Measurements from ENCODE around the gene ABLIM2.
A peak's percentile ranks its signal among the peaks of the same experiment; 100 is the strongest.

The ABLIM2 gene

DNA sequence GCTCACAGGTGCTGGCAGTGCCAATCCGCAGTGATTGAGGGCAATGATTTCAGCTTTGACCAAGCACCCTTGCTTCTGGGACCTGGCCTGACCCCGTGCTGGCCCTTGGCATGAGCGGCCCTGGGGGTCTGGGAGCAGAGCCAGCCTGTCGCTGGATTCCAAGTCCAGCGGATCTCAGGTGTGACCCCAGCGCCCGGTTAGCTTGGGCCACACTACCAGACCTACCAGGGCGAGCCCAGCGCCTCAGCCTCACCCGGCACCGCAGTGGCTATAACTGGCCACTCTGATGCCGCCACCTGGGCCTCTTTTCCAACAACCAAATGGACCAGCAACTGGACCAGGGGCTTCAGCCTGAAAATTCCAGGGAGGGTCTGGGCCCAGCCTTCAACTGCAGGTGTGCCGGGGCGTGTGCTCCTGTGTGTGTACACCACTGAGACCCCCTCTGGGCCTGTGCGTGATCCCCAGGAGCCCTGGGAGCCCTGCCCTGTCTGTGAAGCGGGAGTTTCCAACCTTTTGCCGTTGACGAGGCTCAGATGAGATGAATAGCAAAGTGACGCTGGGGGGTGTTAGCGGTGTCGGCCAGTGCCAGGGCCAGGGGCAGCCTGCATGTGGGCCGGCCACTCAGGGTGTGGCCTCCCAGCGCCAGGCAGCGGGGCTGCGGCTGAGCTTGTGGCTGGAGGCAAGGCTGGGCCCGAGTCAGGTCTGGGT lies 41.1 kb upstream of the ABLIM2 start:
- Histone ChIP-seq H3K36me3 (ENCODE audit: control insufficient read depth, insufficient read depth, low read length, severe bottlenecking) (no peaks in the 10 kb centered on the region), H3K4me3 (ENCODE audit: low read length) (peak overlapping the region; percentile 72), H3K9me3 (ENCODE audit: control insufficient read depth, low read length) (no peaks in the 10 kb centered on the region), H3K27me3 (replicated peaks; ENCODE audit: control insufficient read depth, insufficient read depth, low read length) (peaks cover 21% of the 10 kb centered on the region), H3K9ac (ENCODE audit: low read length) (peak overlapping the region; percentile 72), H3K4me1 (ENCODE audit: control insufficient read depth, insufficient read depth, low read length) (peaks cover 29% of the 10 kb centered on the region)
- no peak for DNase-seq (ENCODE audit: low read depth)

DNA sequence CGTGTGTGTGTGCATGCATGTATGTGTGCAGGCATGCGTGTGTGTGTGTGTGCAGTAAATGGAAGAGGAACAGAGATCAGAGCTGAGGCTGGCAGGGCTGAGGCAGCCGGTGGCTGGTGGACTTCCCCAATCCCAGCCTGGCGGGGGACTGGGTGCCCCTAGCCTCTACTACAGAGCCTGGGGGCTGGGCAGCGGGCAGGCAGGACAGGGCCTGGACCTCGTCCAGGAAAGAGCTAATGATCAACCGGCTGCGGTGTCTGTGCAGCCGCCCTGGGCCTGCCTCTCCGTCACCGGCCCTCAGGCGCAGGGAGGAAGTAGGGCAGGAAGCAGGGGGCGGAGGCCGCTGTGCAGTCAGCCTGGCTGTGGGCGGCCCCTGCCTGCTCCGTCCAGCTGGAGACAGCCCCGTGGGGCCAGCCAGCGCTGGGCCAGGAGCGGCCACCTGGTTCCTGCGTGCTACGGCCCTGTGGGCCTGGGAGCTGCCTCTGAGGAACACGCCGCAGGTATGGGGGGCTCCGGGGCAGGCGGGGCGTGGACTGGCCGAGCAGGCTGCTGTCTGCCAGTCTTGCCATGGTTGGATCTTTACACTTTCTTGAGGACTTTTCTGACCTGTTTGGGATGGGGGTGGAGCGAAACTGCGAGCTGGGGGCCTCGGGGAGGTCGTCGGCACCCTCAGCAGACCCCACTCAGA lies 40.4 kb upstream of the ABLIM2 start, which contains the start of gene SH3TC1:
Gene SH3TC1, plus strand, starts transcription at position 385 of the 688 bp plus-strand sequence. CDS start 5,905 bp downstream, outside the sequence.
- Histone ChIP-seq H3K4me3 (ENCODE audit: low read length) (peak within 1 kb of the TSS; percentile 72), H3K9ac (ENCODE audit: low read length) (peak within 1 kb of the TSS; percentile 72), H3K27me3 (replicated peaks; ENCODE audit: control insufficient read depth, insufficient read depth, low read length) (peaks cover 21% of the 10 kb centered on the region), H3K9me3 (ENCODE audit: control insufficient read depth, low read length) (no peaks in the 10 kb centered on the region), H3K4me1 (ENCODE audit: control insufficient read depth, insufficient read depth, low read length) (peaks cover 29% of the 10 kb centered on the region), H3K36me3 (ENCODE audit: control insufficient read depth, insufficient read depth, low read length, severe bottlenecking) (no peaks in the 10 kb centered on the region)
- peak; percentile 85 for DNase-seq (ENCODE audit: low read depth)

DNA sequence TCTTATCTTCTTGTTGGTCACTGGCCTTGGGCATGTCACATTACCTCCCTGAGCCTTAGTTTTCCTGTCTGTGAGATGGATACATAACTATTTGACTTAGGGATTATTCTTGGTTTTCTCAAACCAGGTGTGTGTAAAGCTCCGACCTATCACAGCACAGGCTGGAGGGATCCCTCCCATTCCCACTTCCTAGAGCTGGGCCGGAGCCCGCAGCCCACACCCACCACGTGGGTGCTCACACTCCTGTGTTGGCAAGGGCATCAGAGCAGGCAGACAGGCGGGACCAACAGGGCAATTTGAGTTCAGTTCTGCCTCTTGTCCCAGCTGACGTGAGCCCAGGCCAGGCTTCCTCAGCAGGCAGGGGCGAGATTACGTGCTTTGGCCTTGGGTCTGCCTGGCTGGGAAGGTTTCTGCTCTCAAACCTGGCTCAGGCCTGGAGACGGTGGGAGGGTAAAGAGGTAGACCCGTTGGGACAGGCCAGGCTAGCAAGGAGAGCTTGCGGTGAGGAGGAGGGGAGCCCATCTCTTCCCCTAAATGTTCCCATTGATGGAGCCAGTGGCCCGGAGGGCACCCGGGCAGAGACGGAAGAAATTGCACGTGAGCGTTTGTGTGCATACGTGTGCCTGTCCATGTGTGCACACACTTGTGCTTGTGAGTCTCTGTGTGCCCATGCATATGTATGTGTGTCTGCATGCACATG lies 39.7 kb upstream of the ABLIM2 start:
- DNase-seq (ENCODE audit: low read depth): no peak
- peak overlapping the region; percentile 72 for H3K4me3 ChIP-seq (ENCODE audit: low read length)
- peaks cover 21% of the 10 kb centered on the region for H3K27me3 ChIP-seq (replicated peaks; ENCODE audit: control insufficient read depth, insufficient read depth, low read length)
- peak overlapping the region; percentile 72 for H3K9ac ChIP-seq (ENCODE audit: low read length)
- H3K9me3 ChIP-seq (ENCODE audit: control insufficient read depth, low read length): no peaks in the 10 kb centered on the region
- peaks cover 29% of the 10 kb centered on the region for H3K4me1 ChIP-seq (ENCODE audit: control insufficient read depth, insufficient read depth, low read length)
- no peaks in the 10 kb centered on the region for H3K36me3 ChIP-seq (ENCODE audit: control insufficient read depth, insufficient read depth, low read length, severe bottlenecking)

DNA sequence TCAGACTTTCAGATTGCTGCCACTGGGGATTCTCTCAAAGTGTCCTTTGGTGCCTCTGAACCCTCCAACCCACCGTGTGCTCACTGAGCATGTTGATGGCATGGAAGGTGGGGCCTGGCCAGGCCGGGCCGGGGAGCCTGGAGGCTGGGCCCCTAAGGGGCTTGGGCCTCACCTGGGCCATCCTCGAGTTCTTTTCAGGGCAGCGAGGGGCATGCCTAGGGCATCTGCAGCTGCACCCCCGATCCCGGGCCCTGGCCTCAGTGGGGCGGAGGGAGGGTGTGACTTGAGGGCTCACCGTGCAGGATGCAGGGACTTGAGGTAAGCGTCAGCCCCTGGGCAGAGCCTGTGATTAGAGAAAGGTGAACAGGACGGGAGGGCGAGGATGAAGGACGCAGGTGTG lies 38.9 kb upstream of the ABLIM2 start:
- H3K27me3 ChIP-seq (replicated peaks; ENCODE audit: control insufficient read depth, insufficient read depth, low read length): peaks cover 21% of the 10 kb centered on the region
- no peak overlapping the region for H3K4me3 ChIP-seq (ENCODE audit: low read length)
- H3K4me1 ChIP-seq (ENCODE audit: control insufficient read depth, insufficient read depth, low read length): peaks cover 29% of the 10 kb centered on the region
- H3K9me3 ChIP-seq (ENCODE audit: control insufficient read depth, low read length): no peaks in the 10 kb centered on the region
- DNase-seq (ENCODE audit: low read depth): no peak
- no peak overlapping the region for H3K9ac ChIP-seq (ENCODE audit: low read length)
- no peaks in the 10 kb centered on the region for H3K36me3 ChIP-seq (ENCODE audit: control insufficient read depth, insufficient read depth, low read length, severe bottlenecking)

DNA sequence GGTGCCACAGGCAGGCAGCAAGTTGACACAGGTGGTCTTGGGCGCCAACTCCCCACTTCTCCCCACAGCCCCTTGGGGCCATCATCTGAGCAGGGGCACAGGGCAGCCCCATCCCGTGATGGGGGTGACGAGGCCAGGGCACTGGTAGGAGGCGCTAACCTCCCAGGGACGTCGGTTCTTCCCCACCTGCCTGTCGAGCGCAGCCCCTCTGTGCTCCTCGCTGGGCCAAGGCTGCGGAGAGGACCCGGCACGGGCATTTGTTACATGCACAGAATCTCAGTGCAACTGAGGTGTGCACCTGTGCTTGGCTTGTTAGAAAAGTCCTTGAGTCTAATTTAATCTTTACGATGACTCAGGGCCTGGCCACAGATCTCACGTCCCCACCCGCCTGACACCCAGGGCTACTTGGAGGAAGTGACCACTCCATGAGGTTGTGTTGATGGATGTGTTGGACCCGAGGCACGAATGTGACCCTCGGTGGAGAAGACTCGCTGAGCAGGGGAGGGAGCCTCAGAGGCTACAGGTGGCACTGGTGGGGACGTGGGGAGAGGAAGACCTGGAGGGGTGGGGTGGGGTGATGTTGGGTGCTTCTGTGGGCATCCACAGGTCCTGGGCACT lies 37.3 kb upstream of the ABLIM2 start:
- no peaks in the 10 kb centered on the region for H3K9me3 ChIP-seq (ENCODE audit: control insufficient read depth, low read length)
- no peak overlapping the region for H3K9ac ChIP-seq (ENCODE audit: low read length)
- no peaks in the 10 kb centered on the region for H3K36me3 ChIP-seq (ENCODE audit: control insufficient read depth, insufficient read depth, low read length, severe bottlenecking)
- H3K4me1 ChIP-seq (ENCODE audit: control insufficient read depth, insufficient read depth, low read length): peaks cover 26% of the 10 kb centered on the region
- DNase-seq (ENCODE audit: low read depth): no peak
- H3K4me3 ChIP-seq (ENCODE audit: low read length): no peak overlapping the region
- H3K27me3 ChIP-seq (replicated peaks; ENCODE audit: control insufficient read depth, insufficient read depth, low read length): peaks cover 21% of the 10 kb centered on the region

DNA sequence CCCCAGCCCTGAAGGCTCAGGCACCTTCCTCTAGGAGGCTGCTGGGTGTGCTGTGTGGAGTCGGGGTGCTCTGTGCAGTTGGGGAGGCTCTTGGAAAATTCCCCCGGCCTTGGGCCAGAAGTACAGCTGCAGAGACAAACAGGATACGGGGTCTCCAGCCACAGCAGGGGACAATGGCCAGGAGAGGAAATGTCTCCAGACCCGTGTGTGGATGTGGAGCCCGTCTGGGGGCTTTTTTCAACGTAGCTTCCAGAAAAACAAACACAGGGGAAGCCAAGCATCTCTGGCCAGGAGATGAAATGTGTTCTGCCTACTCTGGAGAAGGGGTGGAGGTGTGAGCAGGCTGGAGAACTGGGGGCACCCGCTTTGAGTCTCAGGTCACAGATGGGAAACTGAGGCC lies 36.8 kb upstream of the ABLIM2 start:
- Histone ChIP-seq H3K27me3 (replicated peaks; ENCODE audit: control insufficient read depth, insufficient read depth, low read length) (peaks cover 21% of the 10 kb centered on the region), H3K9me3 (ENCODE audit: control insufficient read depth, low read length) (no peaks in the 10 kb centered on the region), H3K36me3 (ENCODE audit: control insufficient read depth, insufficient read depth, low read length, severe bottlenecking) (no peaks in the 10 kb centered on the region), H3K4me1 (ENCODE audit: control insufficient read depth, insufficient read depth, low read length) (peaks cover 21% of the 10 kb centered on the region), H3K4me3 (ENCODE audit: low read length) (no peak overlapping the region), H3K9ac (ENCODE audit: low read length) (no peak overlapping the region)
- no peak for DNase-seq (ENCODE audit: low read depth)

DNA sequence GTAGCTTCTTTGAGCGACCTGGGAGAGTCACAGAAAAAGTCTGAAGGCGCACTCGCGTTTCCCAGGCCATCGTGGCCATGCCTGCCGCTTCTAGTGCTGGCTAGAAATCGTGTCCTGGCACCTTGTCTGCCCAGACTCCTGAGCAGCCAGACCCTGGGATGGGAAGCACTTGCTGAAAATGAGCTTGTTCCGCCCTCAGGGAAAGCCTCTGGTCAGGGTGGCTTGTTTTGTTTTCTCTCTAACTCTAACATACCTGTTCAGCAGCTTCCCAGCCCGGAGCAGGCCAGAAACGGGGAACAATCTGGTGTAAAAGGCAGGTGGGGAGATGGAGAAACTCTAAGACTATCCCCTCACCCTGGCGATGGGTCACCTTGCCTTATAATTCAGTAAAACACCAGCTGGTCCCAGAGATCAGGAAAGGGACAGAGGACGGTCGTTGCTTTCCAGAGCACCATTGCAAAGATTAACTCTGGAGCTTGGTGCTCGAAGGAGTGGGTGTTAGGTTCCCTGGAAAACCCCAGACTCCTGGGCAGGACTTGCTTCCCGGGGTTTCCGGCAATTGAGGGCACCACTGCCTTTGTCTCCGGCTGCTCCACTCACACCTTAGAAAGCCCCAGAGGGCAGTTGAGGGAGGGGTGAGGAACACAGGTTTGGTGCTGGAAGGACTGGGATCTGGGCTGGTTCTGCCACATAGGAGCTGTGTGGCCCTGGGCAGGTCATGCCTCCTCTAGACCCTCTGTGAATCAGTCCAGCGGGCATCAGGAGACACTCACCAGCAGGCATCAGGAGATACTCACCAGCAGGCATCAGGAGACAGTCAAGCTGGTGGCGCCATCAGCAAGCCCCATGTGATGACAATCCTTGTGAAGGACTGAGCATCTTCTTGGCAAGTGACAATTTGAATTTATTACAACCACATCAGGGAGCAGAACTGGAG lies 36.0 kb upstream of the ABLIM2 start:
- no peak for DNase-seq (ENCODE audit: low read depth)
- Histone ChIP-seq H3K9ac (ENCODE audit: low read length) (no peak overlapping the region), H3K9me3 (ENCODE audit: control insufficient read depth, low read length) (no peaks in the 10 kb centered on the region), H3K4me1 (ENCODE audit: control insufficient read depth, insufficient read depth, low read length) (peaks cover 12% of the 10 kb centered on the region), H3K27me3 (replicated peaks; ENCODE audit: control insufficient read depth, insufficient read depth, low read length) (peaks cover 21% of the 10 kb centered on the region), H3K4me3 (ENCODE audit: low read length) (no peak overlapping the region), H3K36me3 (ENCODE audit: control insufficient read depth, insufficient read depth, low read length, severe bottlenecking) (no peaks in the 10 kb centered on the region)

DNA sequence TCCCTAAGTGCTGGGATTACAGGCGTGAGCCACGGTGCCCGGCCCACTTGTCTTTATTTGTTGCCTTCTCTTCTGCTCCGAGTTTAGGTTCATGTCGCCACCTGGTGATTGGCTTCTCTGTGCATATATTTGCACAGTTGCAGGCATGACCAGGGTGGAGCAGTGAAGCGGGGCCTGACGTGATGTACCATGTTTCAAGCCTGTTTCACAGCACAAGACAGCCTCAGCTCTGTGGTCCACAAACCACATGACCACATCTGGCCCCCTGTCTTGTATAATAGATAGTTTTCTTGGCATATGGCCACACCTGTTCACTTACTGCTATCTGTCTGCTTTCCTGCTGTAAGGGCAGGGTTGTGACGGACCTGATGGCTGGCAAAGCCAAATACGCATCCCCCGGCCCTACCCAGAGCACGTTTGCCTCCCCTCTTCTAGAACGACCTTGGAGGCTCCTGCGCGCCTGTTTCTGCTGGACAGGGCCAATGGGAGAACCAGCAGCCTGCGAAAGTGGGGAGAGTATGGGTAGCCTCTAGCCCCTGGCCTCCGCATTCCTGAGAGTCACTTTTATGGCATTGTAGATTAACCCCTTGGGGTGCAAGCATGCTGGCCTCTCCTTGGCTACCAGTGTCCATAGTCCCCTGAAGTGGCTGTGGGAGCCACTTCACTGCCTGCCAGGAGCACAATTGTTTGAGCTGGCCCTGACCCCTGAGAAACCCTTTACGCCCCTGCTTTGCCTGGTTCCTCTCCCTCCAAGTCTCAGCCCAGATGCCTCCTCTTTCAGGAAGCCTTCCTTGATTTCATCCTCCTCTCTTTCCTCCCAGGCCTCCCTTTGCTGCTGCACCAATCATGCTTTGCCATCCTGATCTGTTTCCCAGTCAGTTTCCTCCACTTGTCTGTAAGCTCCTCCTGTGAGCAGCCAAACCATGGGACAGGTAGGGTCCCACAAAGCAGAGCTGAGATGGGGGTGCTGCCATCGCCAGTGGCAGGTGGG lies 34.4 kb upstream of the ABLIM2 start:
- no peak overlapping the region for H3K4me3 ChIP-seq (ENCODE audit: low read length)
- H3K4me1 ChIP-seq (ENCODE audit: control insufficient read depth, insufficient read depth, low read length): no peaks in the 10 kb centered on the region
- no peak overlapping the region for H3K9ac ChIP-seq (ENCODE audit: low read length)
- H3K36me3 ChIP-seq (ENCODE audit: control insufficient read depth, insufficient read depth, low read length, severe bottlenecking): no peaks in the 10 kb centered on the region
- peaks cover 21% of the 10 kb centered on the region for H3K27me3 ChIP-seq (replicated peaks; ENCODE audit: control insufficient read depth, insufficient read depth, low read length)
- DNase-seq (ENCODE audit: low read depth): peak; percentile 42
- H3K9me3 ChIP-seq (ENCODE audit: control insufficient read depth, low read length): no peaks in the 10 kb centered on the region

DNA sequence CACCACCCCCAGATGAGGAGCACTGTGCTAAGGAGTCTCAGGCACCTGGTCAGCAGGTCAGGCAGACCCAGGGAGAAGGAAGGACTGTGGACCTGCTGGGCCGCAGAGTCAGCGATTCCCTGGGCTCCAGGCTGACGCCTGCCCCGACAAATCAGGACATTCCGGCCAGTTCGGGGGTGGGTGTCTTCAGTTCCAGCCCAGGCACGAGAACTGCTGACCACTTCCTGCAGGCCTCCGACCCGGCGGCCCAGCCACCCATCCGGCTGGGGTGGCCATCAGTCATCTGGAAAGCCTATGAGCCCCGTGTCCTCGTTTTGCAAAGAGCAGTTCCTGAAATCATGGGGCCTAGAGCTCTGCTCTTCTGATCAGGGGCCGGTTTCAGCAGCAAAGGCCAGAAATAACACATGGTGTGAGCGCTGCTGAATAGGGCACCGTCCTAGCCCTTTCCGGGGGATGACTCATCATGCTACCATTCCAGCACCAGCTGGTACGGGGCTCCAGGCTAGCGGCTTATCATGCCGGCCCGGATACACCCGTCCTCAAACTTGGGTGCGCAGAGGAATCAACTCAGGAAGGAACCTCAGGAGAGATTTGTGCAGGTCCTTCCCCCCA lies 32.6 kb upstream of the ABLIM2 start:
- H3K36me3 ChIP-seq (ENCODE audit: control insufficient read depth, insufficient read depth, low read length, severe bottlenecking): no peaks in the 10 kb centered on the region
- H3K9ac ChIP-seq (ENCODE audit: low read length): no peak overlapping the region
- H3K9me3 ChIP-seq (ENCODE audit: control insufficient read depth, low read length): no peaks in the 10 kb centered on the region
- no peak for DNase-seq (ENCODE audit: low read depth)
- no peak overlapping the region for H3K4me3 ChIP-seq (ENCODE audit: low read length)
- H3K4me1 ChIP-seq (ENCODE audit: control insufficient read depth, insufficient read depth, low read length): peaks cover 1% of the 10 kb centered on the region
- H3K27me3 ChIP-seq (replicated peaks; ENCODE audit: control insufficient read depth, insufficient read depth, low read length): peaks cover 17% of the 10 kb centered on the region

All from adipocyte (in vitro differentiated cells).